ENCODE results near the gene ZBTB38.

The ZBTB38 gene

DNA sequence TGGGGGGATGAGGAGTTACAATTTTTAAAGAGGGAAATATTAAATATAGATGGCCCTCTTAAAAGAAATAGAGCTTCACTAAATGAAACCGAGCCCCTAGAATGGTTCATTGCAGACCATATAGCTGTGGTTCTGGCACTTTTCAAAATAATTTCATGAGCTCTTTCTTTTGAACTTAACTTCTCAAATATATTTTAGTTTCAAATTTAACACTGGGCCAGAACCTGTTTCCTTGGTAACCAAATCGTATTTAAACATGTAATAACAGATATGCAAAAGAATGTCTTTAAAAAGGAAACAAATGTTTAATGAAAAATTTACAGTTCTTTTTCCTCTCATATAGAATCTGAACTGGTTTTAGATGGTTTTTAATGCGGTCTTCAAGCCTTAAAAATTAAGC lies 20.1 kb downstream of the ZBTB38 start:
- peaks cover 17% of the 10 kb centered on the region for H3K36me3 ChIP-seq (ENCODE audit: insufficient read depth, insufficient read length, low read length)
- no peak for TF ChIP-seq SUZ12 (IDR thresholded peaks at IDR 0.05; ENCODE audit: extremely low read depth, insufficient read depth, insufficient read length)
- TF ChIP-seq ZNF274 (IDR thresholded peaks at IDR 0.05; ENCODE audit: low read depth, low read length): no peak
- no peak for TF ChIP-seq YY1 (IDR thresholded peaks at IDR 0.05; ENCODE audit: insufficient read depth, insufficient read length)
- no peak overlapping the region for H3K4me3 ChIP-seq (ENCODE audit: insufficient read length, low read depth)
- DNase-seq (ENCODE audit: low read depth, low spot score): no peak
- peaks cover 10% of the 10 kb centered on the region for H3K4me1 ChIP-seq (ENCODE audit: insufficient read depth, insufficient read length)
- H3K9ac ChIP-seq (ENCODE audit: insufficient read length, low read depth): no peak overlapping the region
- H3K27me3 ChIP-seq (ENCODE audit: insufficient read depth, insufficient read length): no peaks in the 10 kb centered on the region
- H3K9me3 ChIP-seq (ENCODE audit: insufficient read depth, low read length): no peaks in the 10 kb centered on the region

DNA sequence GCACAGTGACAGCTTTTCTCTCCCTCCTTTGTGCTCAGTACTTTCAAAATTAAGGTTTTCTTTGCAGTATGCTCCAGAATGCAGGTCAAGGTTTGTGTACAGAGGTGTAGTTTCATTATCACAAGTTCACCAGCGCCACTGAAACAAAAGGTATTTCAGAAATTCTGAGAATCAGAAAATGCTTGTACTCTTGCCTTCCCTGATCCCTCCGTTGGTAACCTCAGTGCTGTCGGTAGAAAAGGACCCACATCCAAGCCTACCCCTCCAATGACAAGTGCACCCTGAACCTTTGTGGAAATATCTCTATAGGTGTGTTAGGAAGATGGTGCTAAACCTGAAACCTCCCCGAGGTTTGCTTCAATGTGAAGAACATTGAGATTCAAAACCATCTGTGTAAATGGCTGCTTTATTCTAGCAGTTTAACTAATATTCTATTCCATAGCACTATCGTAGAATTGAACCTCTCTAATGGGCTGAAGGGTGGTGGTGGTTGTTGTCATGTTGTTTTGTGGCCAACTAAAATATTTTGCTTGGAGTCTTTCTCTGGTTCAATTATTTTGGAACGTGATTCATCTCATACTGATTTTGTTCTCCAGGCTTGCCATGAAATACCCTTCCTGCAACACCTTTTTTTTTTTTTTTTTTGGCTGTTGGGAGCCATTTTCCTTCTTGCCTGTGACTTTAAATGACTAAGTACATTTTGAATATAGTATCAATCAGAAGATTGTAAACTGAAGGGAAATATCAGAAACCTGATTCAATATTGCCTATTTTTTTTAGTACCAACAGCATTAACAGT lies 20.7 kb downstream of the ZBTB38 start:
- H3K9ac ChIP-seq (ENCODE audit: insufficient read length, low read depth): no peak overlapping the region
- peaks cover 10% of the 10 kb centered on the region for H3K4me1 ChIP-seq (ENCODE audit: insufficient read depth, insufficient read length)
- TF ChIP-seq YY1 (IDR thresholded peaks at IDR 0.05; ENCODE audit: insufficient read depth, insufficient read length) (no peak), SUZ12 (IDR thresholded peaks at IDR 0.05; ENCODE audit: extremely low read depth, insufficient read depth, insufficient read length) (no peak), ZNF274 (IDR thresholded peaks at IDR 0.05; ENCODE audit: low read depth, low read length) (no peak)
- peaks cover 11% of the 10 kb centered on the region for H3K36me3 ChIP-seq (ENCODE audit: insufficient read depth, insufficient read length, low read length)
- H3K4me3 ChIP-seq (ENCODE audit: insufficient read length, low read depth): no peak overlapping the region
- H3K9me3 ChIP-seq (ENCODE audit: insufficient read depth, low read length): no peaks in the 10 kb centered on the region
- no peak for DNase-seq (ENCODE audit: low read depth, low spot score)
- no peaks in the 10 kb centered on the region for H3K27me3 ChIP-seq (ENCODE audit: insufficient read depth, insufficient read length)

DNA sequence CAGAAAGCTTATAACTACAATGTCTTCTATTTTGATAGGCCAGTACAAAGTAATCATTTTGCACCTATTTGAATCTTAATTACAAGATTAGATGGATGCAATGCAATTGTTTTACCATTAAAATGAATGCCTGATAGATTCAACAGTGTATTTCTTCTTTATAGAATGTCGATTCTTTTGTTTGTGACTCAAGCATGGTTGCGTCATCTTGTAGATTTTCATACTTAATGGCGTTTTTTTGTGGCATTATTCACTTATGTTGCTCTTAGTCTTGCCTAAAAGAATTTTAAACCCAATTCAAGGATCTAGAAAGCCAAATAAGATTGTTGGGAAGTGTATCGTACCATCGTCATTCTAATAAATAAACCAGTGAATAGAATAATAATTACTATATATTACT lies 21.4 kb downstream of the ZBTB38 start:
- H3K9ac ChIP-seq (ENCODE audit: insufficient read length, low read depth): no peak overlapping the region
- H3K36me3 ChIP-seq (ENCODE audit: insufficient read depth, insufficient read length, low read length): peaks cover 5% of the 10 kb centered on the region
- no peak overlapping the region for H3K4me3 ChIP-seq (ENCODE audit: insufficient read length, low read depth)

DNA sequence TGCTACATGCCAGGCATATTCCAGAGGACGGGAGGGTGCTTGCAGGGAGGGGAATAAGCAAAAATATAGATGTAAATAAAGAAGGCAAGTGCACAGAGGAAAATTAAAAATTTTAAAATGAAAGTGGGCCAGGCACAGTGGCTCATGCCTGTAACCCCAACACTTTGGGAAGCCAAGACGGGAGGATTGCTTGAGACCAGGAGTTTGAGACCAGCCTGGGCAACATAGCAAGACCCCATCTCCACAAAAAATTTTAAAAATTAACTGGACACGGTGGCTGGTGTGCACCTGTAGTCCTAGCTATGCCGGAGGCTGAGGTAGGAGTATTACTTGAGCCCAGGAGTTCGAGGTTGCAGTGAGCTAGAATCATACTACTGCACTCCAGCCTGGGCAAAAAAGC lies 22.4 kb downstream of the ZBTB38 start:
- H3K9me3 ChIP-seq (ENCODE audit: insufficient read depth, low read length): peaks cover 1% of the 10 kb centered on the region; the same call in 1 of the 2 replicates
- H3K4me3 ChIP-seq (ENCODE audit: insufficient read length, low read depth): no peak overlapping the region
- peaks cover 4% of the 10 kb centered on the region for H3K36me3 ChIP-seq (ENCODE audit: insufficient read depth, insufficient read length, low read length)
- TF ChIP-seq SUZ12 (IDR thresholded peaks at IDR 0.05; ENCODE audit: extremely low read depth, insufficient read depth, insufficient read length) (no peak), YY1 (IDR thresholded peaks at IDR 0.05; ENCODE audit: insufficient read depth, insufficient read length) (no peak), ZNF274 (IDR thresholded peaks at IDR 0.05; ENCODE audit: low read depth, low read length) (no peak)
- peaks cover 6% of the 10 kb centered on the region for H3K27me3 ChIP-seq (ENCODE audit: insufficient read depth, insufficient read length)
- H3K9ac ChIP-seq (ENCODE audit: insufficient read length, low read depth): no peak overlapping the region
- peaks cover 10% of the 10 kb centered on the region for H3K4me1 ChIP-seq (ENCODE audit: insufficient read depth, insufficient read length)
- DNase-seq (ENCODE audit: low read depth, low spot score): no peak

More for the DNA sequence above, 21.4 kb downstream of the ZBTB38 start:
- Histone ChIP-seq H3K4me1 (ENCODE audit: insufficient read depth, insufficient read length) (peaks cover 10% of the 10 kb centered on the region), H3K9me3 (ENCODE audit: insufficient read depth, low read length) (no peaks in the 10 kb centered on the region), H3K27me3 (ENCODE audit: insufficient read depth, insufficient read length) (peaks cover 2% of the 10 kb centered on the region)
- DNase-seq (ENCODE audit: low read depth, low spot score): no peak
- TF ChIP-seq SUZ12 (IDR thresholded peaks at IDR 0.05; ENCODE audit: extremely low read depth, insufficient read depth, insufficient read length): no peak
- TF ChIP-seq YY1 (IDR thresholded peaks at IDR 0.05; ENCODE audit: insufficient read depth, insufficient read length): no peak
- TF ChIP-seq ZNF274 (IDR thresholded peaks at IDR 0.05; ENCODE audit: low read depth, low read length): no peak

DNA sequence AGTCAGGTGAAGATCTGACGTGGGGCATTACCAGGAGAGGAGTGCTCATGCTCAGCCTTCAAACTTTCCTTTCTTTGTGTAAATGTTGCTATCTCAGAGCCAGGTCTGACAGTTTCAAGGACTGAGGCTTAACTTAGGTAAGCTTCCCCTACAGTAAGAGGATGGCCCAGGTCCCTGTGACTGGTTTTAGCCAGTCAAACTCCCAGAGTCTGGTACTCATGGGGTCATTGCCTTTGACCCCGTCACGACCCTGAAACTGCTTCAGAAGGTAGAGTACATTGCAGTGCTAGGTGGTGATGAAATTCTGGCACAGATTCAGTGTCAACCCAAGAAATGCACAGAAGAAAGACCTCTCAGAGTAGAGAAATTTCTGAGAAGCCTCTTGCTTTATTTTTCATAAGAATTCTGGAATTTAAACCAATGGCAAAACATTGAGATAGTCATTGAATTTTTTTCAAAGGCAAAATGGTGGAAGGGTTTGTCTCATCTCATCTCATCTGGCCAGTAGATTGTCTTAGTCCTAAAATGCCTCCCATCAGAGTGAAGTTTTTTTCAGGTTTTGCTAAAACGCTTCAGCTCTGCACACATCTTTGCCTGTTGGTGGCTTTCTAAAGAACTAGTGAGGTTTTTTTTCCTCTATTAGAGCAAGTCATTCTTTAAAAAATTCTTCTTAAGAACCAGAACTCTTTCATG lies 23.1 kb downstream of the ZBTB38 start:
- Histone ChIP-seq H3K9me3 (ENCODE audit: insufficient read depth, low read length) (peaks cover 8% of the 10 kb centered on the region), H3K4me3 (ENCODE audit: insufficient read length, low read depth) (no peak overlapping the region), H3K9ac (ENCODE audit: insufficient read length, low read depth) (no peak overlapping the region), H3K27me3 (ENCODE audit: insufficient read depth, insufficient read length) (peaks cover 6% of the 10 kb centered on the region), H3K36me3 (ENCODE audit: insufficient read depth, insufficient read length, low read length) (peaks cover 7% of the 10 kb centered on the region), H3K4me1 (ENCODE audit: insufficient read depth, insufficient read length) (peaks cover 10% of the 10 kb centered on the region)
- TF ChIP-seq ZNF274 (IDR thresholded peaks at IDR 0.05; ENCODE audit: low read depth, low read length) (no peak), YY1 (IDR thresholded peaks at IDR 0.05; ENCODE audit: insufficient read depth, insufficient read length) (no peak), SUZ12 (IDR thresholded peaks at IDR 0.05; ENCODE audit: extremely low read depth, insufficient read depth, insufficient read length) (no peak)
- DNase-seq (ENCODE audit: low read depth, low spot score): no peak

DNA sequence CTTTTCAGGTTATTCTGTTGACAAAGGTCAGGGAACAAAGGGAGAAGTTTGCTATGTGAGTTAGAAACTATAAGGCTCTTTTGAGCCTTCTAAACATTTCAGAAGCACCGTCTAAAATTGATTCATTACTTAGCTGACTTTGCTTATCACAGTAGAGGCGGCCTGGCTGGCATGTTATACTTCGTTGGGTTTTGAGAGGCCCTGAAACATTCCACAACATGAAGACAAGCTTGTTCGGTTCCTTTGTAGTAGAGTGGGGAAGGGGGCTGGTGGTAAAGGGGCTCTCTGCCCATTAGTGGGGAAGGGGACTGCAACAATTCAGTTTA lies 23.6 kb downstream of the ZBTB38 start:
- DNase-seq (ENCODE audit: low read depth, low spot score): no peak
- H3K27me3 ChIP-seq (ENCODE audit: insufficient read depth, insufficient read length): peaks cover 6% of the 10 kb centered on the region
- H3K9me3 ChIP-seq (ENCODE audit: insufficient read depth, low read length): peaks cover 13% of the 10 kb centered on the region
- peaks cover 10% of the 10 kb centered on the region for H3K4me1 ChIP-seq (ENCODE audit: insufficient read depth, insufficient read length)
- TF ChIP-seq ZNF274 (IDR thresholded peaks at IDR 0.05; ENCODE audit: low read depth, low read length) (no peak), SUZ12 (IDR thresholded peaks at IDR 0.05; ENCODE audit: extremely low read depth, insufficient read depth, insufficient read length) (no peak), YY1 (IDR thresholded peaks at IDR 0.05; ENCODE audit: insufficient read depth, insufficient read length) (no peak)
- no peak overlapping the region for H3K9ac ChIP-seq (ENCODE audit: insufficient read length, low read depth)
- H3K4me3 ChIP-seq (ENCODE audit: insufficient read length, low read depth): no peak overlapping the region
- H3K36me3 ChIP-seq (ENCODE audit: insufficient read depth, insufficient read length, low read length): peaks cover 9% of the 10 kb centered on the region

DNA sequence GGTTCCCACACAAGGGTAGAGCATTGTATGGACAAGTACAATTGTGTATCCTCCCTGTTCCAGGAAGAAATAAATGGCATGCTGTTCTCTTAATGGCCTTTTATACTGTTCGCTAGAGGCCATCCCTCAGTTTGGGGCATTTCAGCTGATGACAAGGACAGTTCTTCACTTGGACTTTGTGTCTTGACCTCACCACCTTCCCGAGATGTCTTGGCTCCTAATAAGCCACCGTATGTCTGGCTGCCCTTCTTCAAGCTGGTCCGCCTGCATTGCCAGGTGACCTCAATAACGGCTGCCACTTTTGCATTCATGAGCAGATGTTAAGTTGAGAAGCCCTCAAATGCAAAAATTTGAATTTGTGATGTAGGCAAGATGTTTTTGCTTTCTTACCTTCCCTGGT lies 24.1 kb downstream of the ZBTB38 start:
- no peak for DNase-seq (ENCODE audit: low read depth, low spot score)
- H3K9me3 ChIP-seq (ENCODE audit: insufficient read depth, low read length): peaks cover 18% of the 10 kb centered on the region
- H3K4me3 ChIP-seq (ENCODE audit: insufficient read length, low read depth): no peak overlapping the region
- H3K27me3 ChIP-seq (ENCODE audit: insufficient read depth, insufficient read length): peaks cover 6% of the 10 kb centered on the region
- no peak overlapping the region for H3K9ac ChIP-seq (ENCODE audit: insufficient read length, low read depth)
- peaks cover 12% of the 10 kb centered on the region for H3K36me3 ChIP-seq (ENCODE audit: insufficient read depth, insufficient read length, low read length)
- H3K4me1 ChIP-seq (ENCODE audit: insufficient read depth, insufficient read length): peaks cover 10% of the 10 kb centered on the region
- TF ChIP-seq ZNF274 (IDR thresholded peaks at IDR 0.05; ENCODE audit: low read depth, low read length) (no peak), YY1 (IDR thresholded peaks at IDR 0.05; ENCODE audit: insufficient read depth, insufficient read length) (no peak), SUZ12 (IDR thresholded peaks at IDR 0.05; ENCODE audit: extremely low read depth, insufficient read depth, insufficient read length) (no peak)
